HK-2 (cell line): ENCODE results near the gene NOTCH2.
A peak's percentile ranks its signal among the peaks of the same experiment; 100 is the strongest.

Experiments
- DNase-seq: peaks from one replicate; pipeline ENCODE4 v3.0.0-alpha.2; 2018; ENCODE audit not compliant: unreplicated experiment

Gene NOTCH2

GRCh38 chr1:119975006-119975405, 94.5 kb downstream of the NOTCH2 start:
- no peak for DNase-seq

DNA sequence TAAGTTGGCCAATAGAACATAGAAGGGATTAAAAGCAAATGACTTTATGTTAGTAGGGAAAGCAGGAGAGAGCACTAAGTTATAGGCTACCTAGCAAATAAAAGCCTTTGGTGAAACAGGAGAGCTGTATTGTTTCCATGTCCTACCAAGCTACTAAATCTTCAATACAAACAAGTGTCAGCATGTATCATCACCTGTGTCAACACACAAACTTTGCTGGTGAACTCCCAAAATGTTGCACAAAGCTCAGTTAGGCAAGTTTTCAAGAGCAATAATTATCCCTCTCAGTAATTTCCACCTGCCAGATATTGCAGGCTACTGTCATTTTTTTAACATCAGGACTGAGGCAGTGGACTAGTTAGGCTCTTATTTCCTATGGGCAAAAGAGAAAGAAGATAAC, 95.4 kb downstream of the NOTCH2 start:
- DNase-seq, result no peak

GRCh38 chr1:119971710-119972570, 97.5 kb downstream of the NOTCH2 start:
- no peak for DNase-seq

GRCh38 chr1:119968601-119969000, 100.9 kb downstream of the NOTCH2 start:
- no peak for DNase-seq

- peak; percentile 65 for DNase-seq
These were observed 101.4 kb downstream of the NOTCH2 start for GRCh38 chr1:119968068-119968492.

DNA sequence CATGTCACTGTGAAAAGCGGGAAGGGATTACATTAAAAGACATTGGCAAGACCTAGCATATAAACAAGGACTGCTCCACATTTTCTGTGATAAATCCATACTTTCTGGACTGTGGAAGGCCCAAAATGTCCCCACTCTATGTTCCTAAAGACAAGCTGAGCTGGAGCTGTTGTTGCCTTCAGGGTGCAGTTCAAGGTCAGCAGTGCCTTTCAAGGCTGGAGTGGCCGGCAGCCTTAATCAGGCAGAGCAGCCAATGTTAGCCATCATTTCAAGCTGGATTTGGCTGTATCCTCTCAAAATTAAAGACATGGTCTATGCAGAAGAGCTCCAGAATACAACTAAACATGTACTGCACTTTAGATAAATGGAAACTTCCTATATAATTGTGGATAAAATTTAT, 102.8 kb downstream of the NOTCH2 start:
- DNase-seq, result no peak

DNA sequence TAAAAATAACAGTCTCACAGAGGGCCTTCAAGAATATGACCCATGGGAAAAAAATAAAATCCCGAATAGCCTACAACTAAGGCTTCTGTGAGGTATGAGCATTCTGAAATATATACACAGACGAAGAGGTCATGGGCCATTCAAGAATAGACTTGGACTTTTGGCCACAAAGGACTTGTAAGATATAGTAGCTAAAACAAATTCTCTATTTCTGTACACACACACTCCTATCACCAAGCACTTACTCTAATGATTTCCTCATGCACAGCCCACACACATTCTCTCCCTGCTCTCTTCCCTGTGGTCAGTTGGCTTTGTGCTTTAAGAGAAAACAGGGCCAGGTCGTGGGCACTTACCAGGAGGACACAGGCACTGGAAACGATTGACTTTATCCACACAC, 103.4 kb downstream of the NOTCH2 start:
- no peak for DNase-seq

- DNase-seq, result no peak
These were observed 104.6 kb downstream of the NOTCH2 start for GRCh38 chr1:119964673-119965363.

GRCh38 chr1:119962296-119962968, 107.0 kb downstream of the NOTCH2 start:
- no peak for DNase-seq

GRCh38 chr1:119960501-119960900, 109.0 kb downstream of the NOTCH2 start:
- DNase-seq, result no peak

GRCh38 chr1:119959268-119960220, 109.9 kb downstream of the NOTCH2 start:
- no peak for DNase-seq

DNA sequence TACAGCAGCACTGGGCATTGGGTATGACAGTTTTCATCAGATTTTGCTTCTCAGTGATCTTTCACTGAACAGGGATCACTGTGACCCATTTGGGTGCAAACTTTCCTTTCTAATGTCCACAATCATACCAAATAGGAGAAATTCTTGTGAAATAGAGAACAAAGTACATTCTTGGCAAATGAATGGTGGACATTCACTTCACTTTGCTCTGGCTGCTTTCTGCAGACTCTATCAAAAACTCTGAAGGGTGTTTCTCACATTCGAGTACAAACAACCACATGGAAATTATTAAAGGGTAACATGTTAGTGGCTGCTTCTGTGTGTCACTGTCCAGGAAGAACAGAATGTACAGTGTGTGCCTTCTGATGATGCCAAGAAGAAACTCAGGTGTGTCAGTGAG, 111.2 kb downstream of the NOTCH2 start:
- DNase-seq, result no peak

GRCh38 chr1:119956306-119956705, 113.2 kb downstream of the NOTCH2 start:
- no peak for DNase-seq

DNA sequence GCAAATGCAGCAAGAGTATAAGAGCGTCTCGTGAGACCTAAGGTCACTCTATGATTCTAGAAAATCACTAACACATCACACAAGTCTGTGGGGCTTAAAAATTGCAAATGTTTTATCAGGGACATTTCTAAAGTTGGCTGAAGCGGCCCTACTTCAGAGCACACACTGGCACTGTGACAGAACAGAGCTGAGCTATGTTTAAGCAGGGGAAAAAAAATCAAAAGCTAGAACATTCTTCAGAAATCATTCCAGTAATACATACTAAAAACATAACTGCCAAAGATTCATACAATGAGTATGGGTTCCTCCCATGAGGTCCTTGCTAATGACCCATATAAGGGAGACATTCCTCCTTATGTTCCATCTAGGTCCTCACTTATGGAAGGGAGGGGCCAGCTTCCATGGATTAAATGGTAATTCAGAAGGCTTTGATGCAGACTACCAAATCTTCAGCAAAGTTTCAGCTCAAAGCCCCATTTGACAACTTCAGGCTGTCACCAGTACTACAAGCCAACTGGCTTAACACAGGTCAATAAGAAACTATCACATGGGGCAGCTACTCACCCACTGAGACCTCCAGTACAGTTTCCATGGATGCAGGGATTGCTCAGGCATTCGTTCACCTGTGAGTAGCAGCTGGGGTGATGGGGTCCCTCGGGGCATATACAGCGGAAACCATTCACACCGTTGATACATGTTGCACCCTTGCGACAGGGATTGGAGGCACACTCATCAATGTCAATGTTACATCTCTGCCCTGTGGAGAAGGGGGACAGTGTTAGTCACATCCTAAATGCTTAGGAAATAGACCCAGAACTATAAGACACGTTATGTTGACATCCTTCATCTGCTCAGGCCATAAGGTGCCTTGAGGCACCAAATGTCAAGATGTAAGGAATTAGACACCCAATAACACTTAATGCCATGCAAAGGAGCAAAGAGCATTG, 114.7 kb downstream of the NOTCH2 start:
- no peak for DNase-seq

GRCh38 chr1:119953266-119953998, 116.0 kb downstream of the NOTCH2 start:
- no peak for DNase-seq

DNA sequence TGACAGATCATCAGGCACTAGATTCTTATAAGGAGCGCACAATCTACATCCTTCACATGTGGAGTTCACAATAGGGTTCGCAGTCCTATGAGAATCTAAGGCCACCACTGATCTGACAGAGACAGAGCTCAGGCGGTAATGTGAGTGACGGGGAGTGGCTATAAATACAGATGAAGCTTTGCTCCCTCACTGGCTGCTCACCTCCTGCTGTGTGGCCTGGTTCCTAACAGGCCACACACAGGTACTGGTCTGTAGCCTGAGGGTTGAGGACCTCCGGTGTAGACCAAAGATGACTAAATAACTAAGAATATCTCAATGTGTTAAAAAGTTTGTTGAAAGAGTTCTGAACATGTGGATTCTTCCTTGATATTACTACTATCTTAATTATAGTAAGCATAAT, 117.0 kb downstream of the NOTCH2 start:
- DNase-seq, result no peak

- DNase-seq, result peak; percentile 68
These were observed 120.9 kb downstream of the NOTCH2 start for GRCh38 chr1:119948342-119949214.

DNA sequence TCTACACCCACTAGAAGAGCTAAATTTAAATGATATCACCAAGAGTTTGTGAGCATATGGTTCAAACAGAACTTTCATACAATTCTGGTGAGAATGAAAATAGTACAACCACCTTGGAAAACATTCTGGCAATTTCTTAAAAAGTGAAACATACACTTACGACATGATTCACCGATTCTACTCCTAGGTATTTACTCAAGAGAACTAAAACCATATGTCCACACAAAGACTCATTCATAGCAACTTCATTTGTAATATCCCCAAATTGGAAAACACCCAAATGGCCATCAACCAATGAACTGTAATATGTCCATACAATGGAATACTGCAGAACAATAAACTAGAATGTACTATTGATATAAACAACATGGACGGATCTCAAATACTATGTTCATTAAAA, 122.0 kb downstream of the NOTCH2 start:
- DNase-seq, result no peak

GRCh38 chr1:119946724-119947123, 122.7 kb downstream of the NOTCH2 start:
- DNase-seq, result no peak
